HepG2 (cell line): ENCODE measurements around the gene SLC4A9. TPM values are rescaled to one million over a fixed set of nuclear protein-coding genes. Genes with fewer than 3 reads are reported as not detected.

Source experiments
- ARNT ChIP-seq: fragments of 450-650 bp; IDR thresholded peaks from 2 replicates; pipeline ENCODE4 v1.6.1; 2017
- ATM ChIP-seq: fragments of 450-650 bp; IDR thresholded peaks from 2 replicates; pipeline ENCODE4 v1.7.1; 2017; ENCODE audit warnings: mild to moderate bottlenecking, borderline replicate concordance
- BCL6 ChIP-seq: IDR thresholded peaks from 2 replicates; pipeline ENCODE4 v1.6.1; 2016; ENCODE audit warnings: missing genetic modification reagents, missing compliant biosample characterization
- CENPT ChIP-seq: sonication (generic); formaldehyde crosslinking; IDR thresholded peaks from 2 replicates; pipeline ENCODE4 v1.8.0; 2022; ENCODE audit warnings: low read depth, mild to moderate bottlenecking, moderate library complexity, missing genetic modification reagents
- GATAD1 ChIP-seq: IDR thresholded peaks from 2 replicates; pipeline ENCODE4 v1.6.1; 2016; ENCODE audit warnings: missing genetic modification reagents, missing compliant biosample characterization
- NFIB ChIP-seq: sonication (generic); formaldehyde crosslinking; IDR thresholded peaks from 2 replicates; pipeline ENCODE4 v1.9.0; 2021; ENCODE audit warnings: missing genetic modification reagents, mild to moderate bottlenecking, borderline replicate concordance
- NR2F2 ChIP-seq: IDR thresholded peaks from 2 replicates; pipeline ENCODE4 v1.6.1; 2012; ENCODE audit warnings: low read depth, inconsistent platforms, borderline replicate concordance
- NR3C1 ChIP-seq: sonication (generic); formaldehyde crosslinking; IDR thresholded peaks from 2 replicates; pipeline ENCODE4 v1.4.0; 2020; ENCODE audit warnings: missing genetic modification reagents
- REPIN1 ChIP-seq: sonication (generic); formaldehyde crosslinking; IDR thresholded peaks from 2 replicates; pipeline ENCODE4 v1.8.0; 2022; ENCODE audit warnings: missing genetic modification reagents, low read depth, mild to moderate bottlenecking, borderline replicate concordance
- SALL1 ChIP-seq: sonication (generic); formaldehyde crosslinking; IDR thresholded peaks from 2 replicates; pipeline ENCODE4 v1.8.0; 2022; ENCODE audit warnings: mild to moderate bottlenecking, missing genetic modification reagents
- SOX5 ChIP-seq: IDR thresholded peaks from 2 replicates; pipeline ENCODE4 v1.6.1; 2016; ENCODE audit warnings: borderline replicate concordance
- STAG1 ChIP-seq: sonication (generic); formaldehyde crosslinking; IDR thresholded peaks from 2 replicates; pipeline ENCODE4 v1.4.0; 2020; ENCODE audit warnings: missing genetic modification reagents
- TARDBP ChIP-seq: sonication (generic); formaldehyde crosslinking; IDR thresholded peaks from 2 replicates; pipeline ENCODE4 v1.8.0; 2022; ENCODE audit warnings: mild to moderate bottlenecking, missing genetic modification reagents
- TEAD3 ChIP-seq: optimal IDR thresholded peaks from 2 replicates; pipeline ENCODE3; 2016; ENCODE audit warnings: borderline replicate concordance
- ZFAT ChIP-seq: sonication (generic); formaldehyde crosslinking; conservative IDR thresholded peaks from 2 replicates; pipeline ENCODE4 v1.8.1; 2023; ENCODE audit warnings: missing genetic modification reagents, inconsistent platforms
- ZNF24 ChIP-seq: fragments of 450-650 bp; IDR thresholded peaks from 2 replicates; pipeline ENCODE4 v1.6.1; 2017; ENCODE audit warnings: antibody characterized with exemption, mild to moderate bottlenecking
- ZNF263 ChIP-seq: sonication (generic); formaldehyde crosslinking; IDR thresholded peaks from 2 replicates; pipeline ENCODE4 v1.4.0; 2020; ENCODE audit warnings: missing genetic modification reagents
- ZNF331 ChIP-seq: sonication (generic); formaldehyde crosslinking; IDR thresholded peaks from 2 replicates; pipeline ENCODE4 v1.4.0; 2020; ENCODE audit warnings: missing genetic modification reagents
- ZNF557 ChIP-seq: sonication (generic); formaldehyde crosslinking; IDR thresholded peaks from 2 replicates; pipeline ENCODE4 v1.4.0; 2020; ENCODE audit warnings: missing genetic modification reagents
- ZNF564 ChIP-seq: sonication (generic); formaldehyde crosslinking; IDR thresholded peaks from 2 replicates; pipeline ENCODE4 v1.8.1; 2023; ENCODE audit warnings: mild to moderate bottlenecking, missing genetic modification reagents
- ZNF710 ChIP-seq: sonication (generic); formaldehyde crosslinking; IDR thresholded peaks from 2 replicates; pipeline ENCODE4 v1.5.0; 2020; ENCODE audit warnings: mild to moderate bottlenecking, missing genetic modification reagents, borderline replicate concordance
- polyA plus RNA-seq, 8 experiments: library from polyadenylated mRNA; depleted of rRNA in 3 of 8; stranded (reverse) in 7 of 8; unstranded in 1 of 8; fragments of >200 nt; fragmentation: Illumina TruSeq in 4 of 8; extraction: Trizol in 4 of 8; gene quantifications; 2 replicates each; pipeline versions ENCODE4 v1.2.1 to v1.2.3, GENCODE V29; 2011 to 2016; ENCODE audit warnings: low read depth in 4 of 8, missing spikeins in 1 of 8, mixed read lengths in 1 of 8; ENCODE audit not compliant: insufficient read depth in 1 of 8
- total RNA-seq, 5 experiments: library from RNA; depleted of rRNA; stranded (reverse); fragments of >200 nt; fragmentation: Illumina TruSeq; extraction: Trizol; gene quantifications; 2 replicates each; pipeline ENCODE4 v1.2.3, GENCODE V29; 2016; ENCODE audit warnings: low read depth in 1 of 5
- TF ChIP-seq, protein P1 (sequence below): IDR thresholded peaks from 2 replicates; pipeline ENCODE4 v1.6.1; 2016; ENCODE audit warnings: missing compliant biosample characterization, missing genetic modification reagents, borderline replicate concordance
- TF ChIP-seq, protein P2 (sequence below): sonication (generic); formaldehyde crosslinking; IDR thresholded peaks from 2 replicates; pipeline ENCODE4 v1.5.0; 2020; ENCODE audit warnings: mild to moderate bottlenecking, missing genetic modification reagents, borderline replicate concordance

SLC4A9 gene
- total and polyA plus RNA-seq, 2 of the 13 experiments (the other 11 are each of a cell fraction or from before 2014, with no cell fraction given): not detected

DNA sequence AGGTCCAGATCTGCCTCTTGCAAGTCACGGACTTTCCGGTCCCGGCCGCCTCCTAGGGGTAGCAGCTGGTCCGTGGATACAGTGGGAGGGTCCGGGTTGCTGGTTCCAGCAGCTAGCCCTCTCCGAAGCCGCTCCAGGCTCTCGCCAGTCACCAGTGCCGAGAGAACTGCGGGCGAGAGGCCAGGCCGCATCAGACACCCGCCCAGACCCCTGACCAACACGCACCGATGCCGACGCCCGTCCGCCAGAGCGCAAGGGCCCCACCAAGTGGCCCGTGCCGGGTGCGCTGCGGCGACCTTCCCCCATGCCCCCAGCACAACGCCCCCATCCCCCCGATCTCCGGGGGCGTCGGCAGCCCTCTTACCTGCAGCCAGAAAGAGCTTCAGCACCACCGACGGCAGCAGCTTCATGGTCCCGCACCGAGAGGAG, 14.1 kb upstream of the SLC4A9 start (continued):
- no peak for TF ChIP-seq ZNF564 (CRISPR knock-in tag)
- TF ChIP-seq TARDBP (CRISPR knock-in tag): no peak
- TF ChIP-seq, protein P1, sequence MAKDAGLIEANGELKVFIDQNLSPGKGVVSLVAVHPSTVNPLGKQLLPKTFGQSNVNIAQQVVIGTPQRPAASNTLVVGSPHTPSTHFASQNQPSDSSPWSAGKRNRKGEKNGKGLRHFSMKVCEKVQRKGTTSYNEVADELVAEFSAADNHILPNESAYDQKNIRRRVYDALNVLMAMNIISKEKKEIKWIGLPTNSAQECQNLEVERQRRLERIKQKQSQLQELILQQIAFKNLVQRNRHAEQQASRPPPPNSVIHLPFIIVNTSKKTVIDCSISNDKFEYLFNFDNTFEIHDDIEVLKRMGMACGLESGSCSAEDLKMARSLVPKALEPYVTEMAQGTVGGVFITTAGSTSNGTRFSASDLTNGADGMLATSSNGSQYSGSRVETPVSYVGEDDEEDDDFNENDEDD: peak; percentile 14; the same call in 1 of the 2 replicates
- TF ChIP-seq ZNF331 (CRISPR knock-in tag): no peak
- no peak for TF ChIP-seq ZNF557 (CRISPR knock-in tag)
- no peak for TF ChIP-seq ZNF710 (CRISPR knock-in tag)
- TF ChIP-seq GATAD1 (CRISPR knock-in tag): no peak
- no peak for TF ChIP-seq REPIN1 (CRISPR knock-in tag)
- no peak for TF ChIP-seq ZNF24
- TF ChIP-seq, protein P2, sequence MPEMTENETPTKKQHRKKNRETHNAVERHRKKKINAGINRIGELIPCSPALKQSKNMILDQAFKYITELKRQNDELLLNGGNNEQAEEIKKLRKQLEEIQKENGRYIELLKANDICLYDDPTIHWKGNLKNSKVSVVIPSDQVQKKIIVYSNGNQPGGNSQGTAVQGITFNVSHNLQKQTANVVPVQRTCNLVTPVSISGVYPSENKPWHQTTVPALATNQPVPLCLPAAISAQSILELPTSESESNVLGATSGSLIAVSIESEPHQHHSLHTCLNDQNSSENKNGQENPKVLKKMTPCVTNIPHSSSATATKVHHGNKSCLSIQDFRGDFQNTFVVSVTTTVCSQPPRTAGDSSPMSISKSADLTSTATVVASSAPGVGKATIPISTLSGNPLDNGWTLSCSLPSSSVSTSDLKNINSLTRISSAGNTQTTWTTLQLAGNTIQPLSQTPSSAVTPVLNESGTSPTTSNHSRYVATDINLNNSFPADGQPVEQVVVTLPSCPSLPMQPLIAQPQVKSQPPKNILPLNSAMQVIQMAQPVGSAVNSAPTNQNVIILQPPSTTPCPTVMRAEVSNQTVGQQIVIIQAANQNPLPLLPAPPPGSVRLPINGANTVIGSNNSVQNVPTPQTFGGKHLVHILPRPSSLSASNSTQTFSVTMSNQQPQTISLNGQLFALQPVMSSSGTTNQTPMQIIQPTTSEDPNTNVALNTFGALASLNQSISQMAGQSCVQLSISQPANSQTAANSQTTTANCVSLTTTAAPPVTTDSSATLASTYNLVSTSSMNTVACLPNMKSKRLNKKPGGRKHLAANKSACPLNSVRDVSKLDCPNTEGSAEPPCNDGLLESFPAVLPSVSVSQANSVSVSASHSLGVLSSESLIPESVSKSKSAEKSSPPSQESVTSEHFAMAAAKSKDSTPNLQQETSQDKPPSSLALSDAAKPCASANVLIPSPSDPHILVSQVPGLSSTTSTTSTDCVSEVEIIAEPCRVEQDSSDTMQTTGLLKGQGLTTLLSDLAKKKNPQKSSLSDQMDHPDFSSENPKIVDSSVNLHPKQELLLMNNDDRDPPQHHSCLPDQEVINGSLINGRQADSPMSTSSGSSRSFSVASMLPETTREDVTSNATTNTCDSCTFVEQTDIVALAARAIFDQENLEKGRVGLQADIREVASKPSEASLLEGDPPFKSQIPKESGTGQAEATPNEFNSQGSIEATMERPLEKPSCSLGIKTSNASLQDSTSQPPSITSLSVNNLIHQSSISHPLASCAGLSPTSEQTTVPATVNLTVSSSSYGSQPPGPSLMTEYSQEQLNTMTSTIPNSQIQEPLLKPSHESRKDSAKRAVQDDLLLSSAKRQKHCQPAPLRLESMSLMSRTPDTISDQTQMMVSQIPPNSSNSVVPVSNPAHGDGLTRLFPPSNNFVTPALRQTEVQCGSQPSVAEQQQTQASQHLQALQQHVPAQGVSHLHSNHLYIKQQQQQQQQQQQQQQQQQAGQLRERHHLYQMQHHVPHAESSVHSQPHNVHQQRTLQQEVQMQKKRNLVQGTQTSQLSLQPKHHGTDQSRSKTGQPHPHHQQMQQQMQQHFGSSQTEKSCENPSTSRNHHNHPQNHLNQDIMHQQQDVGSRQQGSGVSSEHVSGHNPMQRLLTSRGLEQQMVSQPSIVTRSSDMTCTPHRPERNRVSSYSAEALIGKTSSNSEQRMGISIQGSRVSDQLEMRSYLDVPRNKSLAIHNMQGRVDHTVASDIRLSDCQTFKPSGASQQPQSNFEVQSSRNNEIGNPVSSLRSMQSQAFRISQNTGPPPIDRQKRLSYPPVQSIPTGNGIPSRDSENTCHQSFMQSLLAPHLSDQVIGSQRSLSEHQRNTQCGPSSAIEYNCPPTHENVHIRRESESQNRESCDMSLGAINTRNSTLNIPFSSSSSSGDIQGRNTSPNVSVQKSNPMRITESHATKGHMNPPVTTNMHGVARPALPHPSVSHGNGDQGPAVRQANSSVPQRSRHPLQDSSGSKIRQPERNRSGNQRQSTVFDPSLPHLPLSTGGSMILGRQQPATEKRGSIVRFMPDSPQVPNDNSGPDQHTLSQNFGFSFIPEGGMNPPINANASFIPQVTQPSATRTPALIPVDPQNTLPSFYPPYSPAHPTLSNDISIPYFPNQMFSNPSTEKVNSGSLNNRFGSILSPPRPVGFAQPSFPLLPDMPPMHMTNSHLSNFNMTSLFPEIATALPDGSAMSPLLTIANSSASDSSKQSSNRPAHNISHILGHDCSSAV (CRISPR knock-in tag): no peak
- no peak for TF ChIP-seq ATM
- no peak for TF ChIP-seq ZNF263
- no peak for TF ChIP-seq ARNT
- TF ChIP-seq SALL1 (CRISPR knock-in tag): peak; percentile 41; the same call in 1 of the 2 replicates
- TF ChIP-seq ZFAT (CRISPR knock-in tag): no peak
- TF ChIP-seq SOX5 (CRISPR knock-in tag): no peak
- no peak for TF ChIP-seq NR3C1 (CRISPR knock-in tag)
- TF ChIP-seq CENPT (CRISPR knock-in tag): no peak
- peak; percentile 63 for TF ChIP-seq STAG1 (CRISPR knock-in tag)
- no peak for TF ChIP-seq BCL6
- TF ChIP-seq NR2F2: no peak
- TF ChIP-seq TEAD3 (CRISPR knock-in tag): peak; percentile 19
- TF ChIP-seq NFIB (CRISPR knock-in tag): no peak
